ENCODE data around the gene HECTD1. TPM values are rescaled to one million over a fixed set of nuclear protein-coding genes. Genes with fewer than 3 reads are reported as not detected.

The HECTD1 gene
- total RNA-seq, 1 donor from 2014 or later = 137 TPM

DNA sequence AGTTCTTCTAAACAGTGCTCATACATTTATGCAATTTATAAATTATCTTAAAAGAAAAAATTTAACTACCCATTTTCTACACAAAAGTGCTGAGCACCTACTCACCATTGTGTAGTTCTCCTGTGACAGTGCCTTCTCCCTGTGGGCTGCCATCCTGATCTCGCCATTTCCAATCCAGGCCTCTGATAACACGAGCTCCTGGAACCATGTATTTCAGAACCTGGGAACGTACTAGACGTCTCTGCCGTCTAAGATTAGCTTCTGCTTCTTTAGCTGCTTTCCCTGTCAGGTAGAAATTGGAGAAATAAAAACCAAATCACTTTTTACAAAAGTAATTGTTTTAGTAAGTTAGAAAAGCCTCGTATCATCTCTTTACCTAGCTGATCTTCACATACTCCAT, 74.5 kb downstream of the HECTD1 start:
- no peaks in the 10 kb centered on the region for H3K4me1 ChIP-seq

DNA sequence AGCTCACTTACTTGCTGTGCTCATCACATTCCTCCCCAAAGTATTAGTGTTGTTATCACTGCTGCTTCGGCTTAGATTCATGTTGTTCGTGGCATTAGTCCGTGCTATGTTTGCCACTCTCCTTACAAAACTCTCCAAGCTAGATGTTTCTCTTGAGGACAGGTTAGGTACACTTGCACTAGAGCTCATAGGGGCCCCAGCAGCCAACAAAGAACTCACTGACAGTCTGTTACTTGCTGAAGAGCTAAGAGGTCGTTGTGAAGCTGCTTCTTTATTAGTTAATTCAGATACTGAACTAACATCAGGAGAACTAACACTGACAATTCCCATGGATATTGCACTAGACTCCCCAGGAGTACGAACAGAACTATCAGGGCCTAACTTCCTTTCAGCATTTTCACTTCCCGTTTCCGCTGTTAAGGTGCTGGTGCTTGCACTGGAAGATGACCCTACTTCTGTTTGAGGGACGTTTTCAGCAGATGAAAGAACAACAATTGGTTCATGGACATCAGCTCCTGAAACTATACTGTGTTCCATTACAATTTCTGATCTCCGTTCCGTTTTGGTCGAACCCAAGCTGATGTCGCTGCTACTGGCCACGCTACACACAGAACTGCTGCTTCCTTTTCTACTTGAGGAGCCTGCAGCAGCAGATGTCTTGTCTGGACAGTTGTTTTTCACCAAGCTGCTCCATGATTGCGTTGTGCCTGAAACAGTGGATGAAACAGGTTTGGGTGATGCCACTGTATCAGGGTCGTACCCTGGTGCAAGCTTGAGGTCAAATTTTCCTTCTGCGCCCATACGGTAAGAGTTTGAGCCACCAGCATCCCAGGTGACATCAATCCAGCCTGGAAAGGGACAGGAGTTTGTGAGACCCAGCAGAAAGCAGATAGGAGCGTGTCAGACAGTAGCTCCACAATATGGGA, 78.7 kb downstream of the HECTD1 start:
- Histone ChIP-seq H3K36me3 (peaks cover 89% of the 10 kb centered on the region), H3K9me3 (replicated peaks) (no peaks in the 10 kb centered on the region), H3K4me3 (no peak overlapping the region), H3K27me3 (ENCODE audit: low read depth) (no peaks in the 10 kb centered on the region), H3K27ac (replicated peaks) (no peak overlapping the region), H3K4me1 (no peaks in the 10 kb centered on the region)
- DNase-seq = no peak
- intact Hi-C loops (cut with micrococcal nuclease) = no loop called here
- TF ChIP-seq, protein P1, sequence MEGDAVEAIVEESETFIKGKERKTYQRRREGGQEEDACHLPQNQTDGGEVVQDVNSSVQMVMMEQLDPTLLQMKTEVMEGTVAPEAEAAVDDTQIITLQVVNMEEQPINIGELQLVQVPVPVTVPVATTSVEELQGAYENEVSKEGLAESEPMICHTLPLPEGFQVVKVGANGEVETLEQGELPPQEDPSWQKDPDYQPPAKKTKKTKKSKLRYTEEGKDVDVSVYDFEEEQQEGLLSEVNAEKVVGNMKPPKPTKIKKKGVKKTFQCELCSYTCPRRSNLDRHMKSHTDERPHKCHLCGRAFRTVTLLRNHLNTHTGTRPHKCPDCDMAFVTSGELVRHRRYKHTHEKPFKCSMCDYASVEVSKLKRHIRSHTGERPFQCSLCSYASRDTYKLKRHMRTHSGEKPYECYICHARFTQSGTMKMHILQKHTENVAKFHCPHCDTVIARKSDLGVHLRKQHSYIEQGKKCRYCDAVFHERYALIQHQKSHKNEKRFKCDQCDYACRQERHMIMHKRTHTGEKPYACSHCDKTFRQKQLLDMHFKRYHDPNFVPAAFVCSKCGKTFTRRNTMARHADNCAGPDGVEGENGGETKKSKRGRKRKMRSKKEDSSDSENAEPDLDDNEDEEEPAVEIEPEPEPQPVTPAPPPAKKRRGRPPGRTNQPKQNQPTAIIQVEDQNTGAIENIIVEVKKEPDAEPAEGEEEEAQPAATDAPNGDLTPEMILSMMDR (IDR thresholded peaks at IDR 0.05; ENCODE audit: borderline replicate concordance) = no peak

More for the DNA sequence above, 74.5 kb downstream of the HECTD1 start:
- TF ChIP-seq, protein P1 (IDR thresholded peaks at IDR 0.05; ENCODE audit: borderline replicate concordance) = no peak
- no peak overlapping the region for H3K27ac ChIP-seq (replicated peaks)
- H3K9me3 ChIP-seq (replicated peaks) = no peaks in the 10 kb centered on the region
- DNase-seq = no peak
- intact Hi-C loops (cut with micrococcal nuclease) = no loop called here
- H3K27me3 ChIP-seq (ENCODE audit: low read depth) = no peaks in the 10 kb centered on the region
- peaks cover 96% of the 10 kb centered on the region for H3K36me3 ChIP-seq
- no peak overlapping the region for H3K4me3 ChIP-seq

DNA sequence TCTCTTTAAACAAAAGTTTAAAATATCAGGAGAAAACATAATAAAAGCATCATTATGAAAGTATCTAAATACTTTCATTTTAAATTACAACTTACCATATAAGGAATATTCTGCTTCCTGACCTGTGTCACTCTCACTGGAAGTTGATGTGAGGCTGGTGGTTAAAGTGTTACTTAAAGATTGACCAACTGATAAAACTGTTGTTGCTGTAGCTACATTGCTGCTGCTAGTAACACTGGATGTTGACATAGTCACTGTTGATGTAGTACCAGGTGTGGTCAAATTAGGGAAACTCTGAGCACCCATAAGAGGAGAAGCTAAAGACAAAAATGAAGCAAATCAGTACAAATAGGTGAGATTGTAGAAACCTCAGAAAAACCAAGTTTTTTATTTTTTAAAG, 79.9 kb downstream of the HECTD1 start:
- intact Hi-C loops (cut with micrococcal nuclease) = no loop called here
- TF ChIP-seq, protein P1 (IDR thresholded peaks at IDR 0.05; ENCODE audit: borderline replicate concordance) = no peak
- Histone ChIP-seq H3K27ac (replicated peaks) (no peak overlapping the region), H3K27me3 (ENCODE audit: low read depth) (no peaks in the 10 kb centered on the region), H3K36me3 (peaks cover 89% of the 10 kb centered on the region), H3K4me3 (no peak overlapping the region), H3K9me3 (replicated peaks) (no peaks in the 10 kb centered on the region), H3K4me1 (no peaks in the 10 kb centered on the region)
- DNase-seq = no peak

DNA sequence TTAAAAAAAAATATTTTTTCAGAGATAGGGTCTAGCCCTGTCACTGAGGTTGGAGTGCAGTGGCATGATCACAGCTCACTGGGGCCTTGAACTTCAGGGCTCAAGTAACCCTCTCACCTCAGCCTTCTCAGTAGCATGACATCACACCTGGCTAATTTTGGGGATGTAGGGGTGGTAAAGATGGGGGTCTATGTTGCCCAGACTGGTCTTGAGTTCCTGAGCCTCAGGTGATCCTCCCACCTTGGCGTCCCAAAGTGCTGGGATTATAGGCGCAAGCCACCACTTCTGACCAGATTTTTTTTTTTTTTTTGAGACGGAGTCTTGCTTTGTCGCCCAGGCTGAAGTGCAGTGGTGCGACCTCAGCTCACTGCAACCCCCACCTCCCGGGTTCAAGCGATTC, 80.9 kb downstream of the HECTD1 start:
- Histone ChIP-seq H3K27me3 (ENCODE audit: low read depth) (no peaks in the 10 kb centered on the region), H3K36me3 (peaks cover 89% of the 10 kb centered on the region), H3K4me3 (no peak overlapping the region), H3K9me3 (replicated peaks) (no peaks in the 10 kb centered on the region), H3K27ac (replicated peaks) (no peak overlapping the region), H3K4me1 (no peaks in the 10 kb centered on the region)
- no peak for DNase-seq
- intact Hi-C loops (cut with micrococcal nuclease) = no loop called here
- TF ChIP-seq, protein P1 (IDR thresholded peaks at IDR 0.05; ENCODE audit: borderline replicate concordance) = no peak

DNA sequence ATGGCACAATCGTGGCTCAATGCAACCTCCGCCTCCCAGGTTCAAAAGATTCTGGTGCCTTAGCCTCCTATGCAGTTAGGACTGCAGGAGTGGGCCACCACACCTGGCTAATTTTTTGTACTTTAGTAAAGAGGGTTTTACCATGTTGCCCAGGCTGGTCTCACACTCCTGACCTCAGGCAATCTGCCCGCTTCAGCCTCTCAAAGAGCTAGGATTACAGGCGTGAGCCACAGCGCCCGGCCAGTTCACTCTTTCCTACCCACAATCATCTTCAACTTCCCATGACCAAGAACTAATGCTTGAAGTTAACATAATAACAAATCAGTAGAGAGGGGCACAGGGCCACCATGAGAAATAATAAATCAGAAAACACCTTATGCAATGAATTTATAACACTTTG, 82.4 kb downstream of the HECTD1 start:
- Histone ChIP-seq H3K36me3 (peaks cover 91% of the 10 kb centered on the region), H3K4me1 (no peaks in the 10 kb centered on the region), H3K27me3 (ENCODE audit: low read depth) (no peaks in the 10 kb centered on the region), H3K27ac (replicated peaks) (no peak overlapping the region), H3K4me3 (no peak overlapping the region), H3K9me3 (replicated peaks) (no peaks in the 10 kb centered on the region)
- DNase-seq = no peak
- intact Hi-C loops (cut with micrococcal nuclease) = no loop called here
- TF ChIP-seq, protein P1 (IDR thresholded peaks at IDR 0.05; ENCODE audit: borderline replicate concordance) = no peak
